GM20000 (cell line): ENCODE data around the gene JSRP1.

Experiments
- DNase-seq: peaks from one replicate; pipeline ENCODE4 v3.0.0; 2012; ENCODE audit warnings: low spot score
- CTCF ChIP-seq: IDR thresholded peaks from 2 replicates; pipeline ENCODE4 v1.5.1; 2012; ENCODE audit warnings: mild to moderate bottlenecking, control low read depth; ENCODE audit errors: extremely low read depth, missing control alignments

The JSRP1 gene

GRCh38 chr19:2280633-2281264, 24.5 kb upstream of the JSRP1 start:
- TF ChIP-seq CTCF, result no peak
- no peak for DNase-seq

- TF ChIP-seq CTCF, result no peak
- DNase-seq, result no peak
Measured at GRCh38 chr19:2278459-2279158, 22.4 kb upstream of the JSRP1 start.

- no peak for TF ChIP-seq CTCF
Measured at GRCh38 chr19:2277138-2277537, 20.9 kb upstream of the JSRP1 start.

GRCh38 chr19:2276429-2276986, 20.3 kb upstream of the JSRP1 start:
- no peak for TF ChIP-seq CTCF
- DNase-seq, result no peak

More at GRCh38 chr19:2277138-2277537, 20.9 kb upstream of the JSRP1 start:
- no peak for DNase-seq

GRCh38 chr19:2275588-2276428, 19.6 kb upstream of the JSRP1 start:
- DNase-seq, result no peak
- no peak for TF ChIP-seq CTCF

- peak; percentile 10 for TF ChIP-seq CTCF
- peak; percentile 71 for DNase-seq
Measured at GRCh38 chr19:2274931-2275535, 18.8 kb upstream of the JSRP1 start.
